SU-DHL-6 (cell line): ENCODE measurements around the gene TBL2.

ENCODE experiments used
- CTCF ChIP-seq: fragments of 200-600 bp; sonication (generic); IDR thresholded peaks from one replicate; pipeline ENCODE4 v1.5.1; 2017; ENCODE audit warnings: antibody characterized with exemption, mild to moderate bottlenecking, low read length, moderate library complexity; ENCODE audit not compliant: insufficient read depth, poor library complexity, severe bottlenecking
- EZH2phosphoT487 ChIP-seq: fragments of 200-600 bp; sonication (generic), shearing (Covaris generic); conservative IDR thresholded peaks from 2 replicates; pipeline ENCODE4 v1.6.1; 2018; ENCODE audit warnings: mild to moderate bottlenecking, antibody characterized with exemption, low read length, moderate library complexity, mixed read lengths

DNA sequence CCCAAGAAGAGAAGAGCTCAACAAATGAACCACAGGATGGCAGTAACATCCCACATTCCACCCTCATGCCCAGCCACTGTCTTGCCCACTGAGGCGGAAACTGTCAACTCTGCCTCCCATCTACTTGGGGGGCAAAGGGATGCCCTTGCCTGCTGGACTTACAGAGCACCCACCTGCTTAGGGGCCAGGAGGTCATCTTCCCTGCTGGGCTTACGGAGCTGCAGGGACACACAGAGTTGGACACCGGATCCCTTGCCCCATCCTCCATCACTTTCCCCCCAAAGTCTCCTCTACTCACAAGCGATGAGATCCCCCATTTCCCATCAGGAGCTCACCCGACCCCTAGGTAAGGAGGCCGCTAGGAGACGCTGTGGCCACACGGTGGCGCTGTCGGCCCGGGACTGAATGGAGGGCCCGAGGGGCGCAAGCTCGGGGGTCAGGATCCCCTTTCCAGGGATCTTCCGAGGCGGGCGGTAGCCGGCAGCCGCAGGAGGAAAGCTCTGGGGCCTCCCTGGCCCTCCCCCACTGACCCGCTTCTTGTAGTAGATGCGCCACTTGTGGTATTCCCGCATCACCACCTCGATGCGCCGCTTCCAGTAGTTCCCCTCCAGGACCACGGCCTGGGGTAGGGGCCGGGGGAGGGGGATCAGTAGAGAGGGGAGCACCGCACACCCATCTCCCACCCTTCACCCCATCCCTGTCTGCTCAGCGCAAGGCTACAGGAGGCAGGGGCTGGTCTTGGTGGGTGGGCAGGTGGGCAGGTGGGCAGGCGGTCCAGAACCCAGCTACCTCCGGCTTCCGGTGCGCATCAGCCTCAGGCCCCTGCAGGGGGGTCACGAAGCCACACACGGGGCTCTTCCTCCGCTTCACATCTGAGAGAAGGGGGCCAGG, 28.7 kb upstream of the TBL2 start:
- TF ChIP-seq CTCF (peak; percentile 98), EZH2phosphoT487 (no peak)
